Anterior cingulate cortex (tissue), 58 donors: ENCODE results near the gene CLDN5.

Experiments used
- DNase-seq, 58 donors: peaks; one replicate each; lab custom pipeline; 2025; lab: John Stamatoyannopoulos, UW

The CLDN5 gene

GRCh38 chr22:19507534-19507861 lies 16.7 kb downstream of the CLDN5 start:
- DNase-seq, result no peak

- no peak for DNase-seq
Measured at GRCh38 chr22:19506212-19506611, 18.0 kb downstream of the CLDN5 start.

- DNase-seq, result no peak
Measured at GRCh38 chr22:19505735-19506126, 18.5 kb downstream of the CLDN5 start.

GRCh38 chr22:19504900-19505734 lies 19.1 kb downstream of the CLDN5 start:
- DNase-seq, result no peak

GRCh38 chr22:19503869-19504268 lies 20.3 kb downstream of the CLDN5 start:
- no peak for DNase-seq

- no peak for DNase-seq
Measured at GRCh38 chr22:19503367-19503766, 20.8 kb downstream of the CLDN5 start.

GRCh38 chr22:19501897-19502447 lies 22.2 kb downstream of the CLDN5 start:
- no peak for DNase-seq

GRCh38 chr22:19499880-19500242 lies 24.3 kb downstream of the CLDN5 start:
- DNase-seq, result no peak

GRCh38 chr22:19499236-19499879 lies 24.9 kb downstream of the CLDN5 start:
- no peak for DNase-seq

GRCh38 chr22:19498866-19499190 lies 25.4 kb downstream of the CLDN5 start:
- DNase-seq, result no peak

GRCh38 chr22:19498154-19498865 lies 25.9 kb downstream of the CLDN5 start:
- DNase-seq, result no peak

- DNase-seq, result no peak
Measured at GRCh38 chr22:19497245-19497644, 27.0 kb downstream of the CLDN5 start.

- DNase-seq, result no peak
Measured at GRCh38 chr22:19496324-19496630, 27.9 kb downstream of the CLDN5 start.

- DNase-seq, result no peak
Measured at GRCh38 chr22:19495562-19496323, 28.5 kb downstream of the CLDN5 start.

- no peak for DNase-seq
Measured at GRCh38 chr22:19494676-19495173, 29.5 kb downstream of the CLDN5 start.

- DNase-seq, result no peak
Measured at GRCh38 chr22:19494001-19494560, 30.1 kb downstream of the CLDN5 start.

GRCh38 chr22:19492504-19493174 lies 31.6 kb downstream of the CLDN5 start:
- no peak for DNase-seq

- no peak for DNase-seq
Measured at GRCh38 chr22:19490628-19491230, 33.5 kb downstream of the CLDN5 start.
